Type B pancreatic cell (in vitro differentiated cells): ENCODE data around the gene DIPK1A. TPM values are rescaled to one million over a fixed set of nuclear protein-coding genes. Genes with fewer than 3 reads are reported as not detected.
A peak's percentile ranks its signal among the peaks of the same experiment; 100 is the strongest.

Source experiments
- DNase-seq: peaks from one replicate; pipeline ENCODE4 v3.0.0; 2021; ENCODE audit warnings: mixed read lengths; ENCODE audit not compliant: unreplicated experiment; ENCODE audit errors: extremely low spot score
- H3K27ac Mint-ChIP-seq: 2 replicates; pipeline ENCODE4 v1.8.0; 2021; ENCODE audit warnings: mild to moderate bottlenecking, mixed read lengths
- H3K27me3 Mint-ChIP-seq: 2 replicates; pipeline ENCODE4 v1.8.0; 2021; ENCODE audit warnings: mixed read lengths
- H3K36me3 Mint-ChIP-seq: 2 replicates; pipeline ENCODE4 v1.8.0; 2021; ENCODE audit warnings: mixed read lengths
- H3K4me1 Mint-ChIP-seq: one replicate; pipeline ENCODE4 v1.8.0; 2021; ENCODE audit warnings: mixed read lengths; ENCODE audit not compliant: unreplicated experiment
- H3K4me3 Mint-ChIP-seq: 2 replicates; pipeline ENCODE4 v1.8.0; 2021; ENCODE audit warnings: mild to moderate bottlenecking, mixed read lengths
- H3K9me3 Mint-ChIP-seq: 2 replicates; pipeline ENCODE4 v1.8.0; 2021; ENCODE audit warnings: mixed read lengths
- total RNA-seq: library from RNA; stranded (reverse); gene quantifications from 2 replicates; pipeline ENCODE4 v1.2.1, GENCODE V29; 2021; ENCODE audit warnings: low replicate concordance
- TF ChIP-seq, protein P1 (sequence below): fragments of 200-600 bp; sonication (generic); conservative IDR thresholded peaks from 2 replicates; pipeline ENCODE4 v1.5.0; 2021; ENCODE audit warnings: antibody characterized with exemption, mild to moderate bottlenecking

The DIPK1A gene
- total RNA-seq, 1 donor from 2014 or later: 4.6 TPM

DNA sequence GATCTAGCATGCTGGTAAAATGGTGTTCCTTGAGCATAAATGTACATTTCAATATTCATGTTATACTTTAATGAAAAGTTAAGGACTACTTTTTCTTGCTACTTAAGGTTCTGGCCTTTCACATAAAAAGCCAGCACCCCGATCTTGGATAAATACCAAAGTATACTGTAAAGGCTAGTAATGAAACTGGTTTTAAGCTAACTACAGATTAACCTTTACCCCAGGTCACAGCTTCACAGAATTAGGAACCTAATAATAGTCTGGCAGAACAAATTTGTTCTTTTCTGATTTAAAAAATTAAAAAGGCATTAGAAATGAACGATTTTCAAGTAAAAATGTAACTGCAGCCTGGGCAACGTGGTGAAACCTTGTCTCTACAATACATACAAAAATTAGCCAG, 23.5 kb downstream of the DIPK1A start:
- H3K36me3 Mint-ChIP-seq: no peaks in the 10 kb centered on the region

DNA sequence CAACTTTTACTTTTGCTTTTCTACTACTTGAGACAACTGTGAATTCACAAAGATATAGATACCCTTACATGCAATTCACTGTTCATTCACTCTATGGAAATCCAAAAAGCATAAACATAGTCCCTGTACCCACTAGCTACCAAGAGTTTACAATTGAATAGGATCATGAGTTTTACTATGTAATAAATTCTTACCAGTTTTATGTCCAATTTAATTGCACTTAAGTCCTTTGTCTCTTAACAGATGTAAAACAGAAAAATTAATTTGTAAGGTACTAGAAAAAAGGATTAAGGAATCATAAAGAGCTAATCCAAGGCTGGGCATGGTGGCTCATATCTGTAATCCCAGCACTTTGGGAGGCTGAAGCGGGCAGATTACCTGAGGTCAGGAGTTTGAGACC, 24.4 kb downstream of the DIPK1A start:
- no peak for DNase-seq
- TF ChIP-seq, protein P1, sequence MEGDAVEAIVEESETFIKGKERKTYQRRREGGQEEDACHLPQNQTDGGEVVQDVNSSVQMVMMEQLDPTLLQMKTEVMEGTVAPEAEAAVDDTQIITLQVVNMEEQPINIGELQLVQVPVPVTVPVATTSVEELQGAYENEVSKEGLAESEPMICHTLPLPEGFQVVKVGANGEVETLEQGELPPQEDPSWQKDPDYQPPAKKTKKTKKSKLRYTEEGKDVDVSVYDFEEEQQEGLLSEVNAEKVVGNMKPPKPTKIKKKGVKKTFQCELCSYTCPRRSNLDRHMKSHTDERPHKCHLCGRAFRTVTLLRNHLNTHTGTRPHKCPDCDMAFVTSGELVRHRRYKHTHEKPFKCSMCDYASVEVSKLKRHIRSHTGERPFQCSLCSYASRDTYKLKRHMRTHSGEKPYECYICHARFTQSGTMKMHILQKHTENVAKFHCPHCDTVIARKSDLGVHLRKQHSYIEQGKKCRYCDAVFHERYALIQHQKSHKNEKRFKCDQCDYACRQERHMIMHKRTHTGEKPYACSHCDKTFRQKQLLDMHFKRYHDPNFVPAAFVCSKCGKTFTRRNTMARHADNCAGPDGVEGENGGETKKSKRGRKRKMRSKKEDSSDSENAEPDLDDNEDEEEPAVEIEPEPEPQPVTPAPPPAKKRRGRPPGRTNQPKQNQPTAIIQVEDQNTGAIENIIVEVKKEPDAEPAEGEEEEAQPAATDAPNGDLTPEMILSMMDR: no peak
- H3K36me3 Mint-ChIP-seq: no peaks in the 10 kb centered on the region
- no peaks in the 10 kb centered on the region for H3K27me3 Mint-ChIP-seq
- H3K4me3 Mint-ChIP-seq: no peak overlapping the region
- H3K27ac Mint-ChIP-seq: no peak overlapping the region
- H3K4me1 Mint-ChIP-seq: peaks cover 17% of the 10 kb centered on the region
- H3K9me3 Mint-ChIP-seq: no peaks in the 10 kb centered on the region

More for the DNA sequence above, 23.5 kb downstream of the DIPK1A start:
- no peak for DNase-seq
- Mint-ChIP-seq H3K27ac (no peak overlapping the region), H3K27me3 (no peaks in the 10 kb centered on the region), H3K4me1 (peaks cover 17% of the 10 kb centered on the region), H3K9me3 (no peaks in the 10 kb centered on the region), H3K4me3 (no peak overlapping the region)
- TF ChIP-seq, protein P1: no peak

DNA sequence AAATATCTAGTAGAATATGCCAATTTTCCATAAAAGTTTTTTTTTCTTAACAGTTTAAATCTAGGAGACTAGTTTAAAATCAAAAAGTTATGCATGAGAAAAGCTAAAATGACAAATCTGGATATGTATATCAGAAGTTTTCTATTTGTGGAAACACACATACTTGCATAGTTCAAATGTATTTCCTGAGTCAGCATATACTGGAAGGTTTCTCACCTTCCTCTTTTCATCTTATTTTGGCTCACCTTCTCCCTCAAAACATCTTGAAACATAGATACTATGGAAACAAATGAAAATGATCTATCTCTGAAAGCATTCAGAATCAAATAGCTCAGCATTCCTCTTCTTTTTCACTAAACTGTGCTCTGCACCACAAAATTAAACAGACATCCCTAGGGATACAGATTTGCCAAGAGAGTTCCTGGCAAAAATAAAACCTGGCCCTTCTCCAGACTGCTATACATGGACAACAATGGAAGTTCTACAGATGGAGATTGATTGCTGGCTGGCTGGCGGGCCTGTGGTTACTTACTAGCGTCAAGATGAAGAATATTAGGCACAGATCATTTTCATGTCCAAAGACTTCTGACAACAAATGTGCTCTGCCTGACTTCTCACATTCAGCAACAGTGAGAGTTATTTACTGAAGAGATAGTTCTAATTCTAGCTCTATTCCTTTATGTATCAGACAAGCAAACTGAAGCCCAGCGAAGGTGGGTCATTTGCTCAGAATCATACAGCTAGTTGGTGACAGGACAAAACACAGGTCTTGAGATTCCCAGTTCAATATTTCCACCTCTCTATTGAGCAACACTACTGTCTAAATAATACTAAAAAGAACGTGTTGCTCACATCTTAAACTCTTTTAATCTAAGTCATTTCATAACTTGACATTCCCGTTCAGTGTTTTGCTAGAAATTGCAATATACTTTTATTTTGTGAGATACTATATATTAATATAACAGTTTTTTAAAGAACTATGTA, 26.6 kb downstream of the DIPK1A start:
- H3K27me3 Mint-ChIP-seq: no peaks in the 10 kb centered on the region
- no peaks in the 10 kb centered on the region for H3K9me3 Mint-ChIP-seq
- TF ChIP-seq, protein P1: no peak
- DNase-seq: no peak
- H3K27ac Mint-ChIP-seq: peak overlapping the region; percentile 33
- H3K4me3 Mint-ChIP-seq: no peak overlapping the region
- H3K36me3 Mint-ChIP-seq: no peaks in the 10 kb centered on the region
- peaks cover 17% of the 10 kb centered on the region for H3K4me1 Mint-ChIP-seq

DNA sequence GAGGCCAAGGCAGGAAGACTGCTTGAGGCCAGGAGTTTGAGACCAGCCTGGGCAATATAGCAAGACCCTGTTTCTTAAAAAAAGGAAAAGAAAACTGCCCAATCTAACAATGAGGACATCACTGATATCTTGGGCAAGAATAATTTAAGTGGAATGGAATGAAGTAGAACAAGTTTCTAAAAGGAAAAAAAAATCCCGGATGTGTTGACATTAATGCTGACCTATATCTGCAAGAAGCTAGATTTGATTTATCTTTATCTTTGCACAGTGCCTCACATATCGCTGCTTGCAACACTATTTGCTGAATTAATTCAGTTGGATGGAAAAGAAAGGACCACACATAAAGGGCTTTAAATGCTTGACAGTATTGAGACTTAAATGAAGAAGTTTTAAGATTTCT, 27.8 kb downstream of the DIPK1A start:
- H3K4me1 Mint-ChIP-seq: peaks cover 17% of the 10 kb centered on the region
- H3K27ac Mint-ChIP-seq: peak overlapping the region; percentile 84

DNA sequence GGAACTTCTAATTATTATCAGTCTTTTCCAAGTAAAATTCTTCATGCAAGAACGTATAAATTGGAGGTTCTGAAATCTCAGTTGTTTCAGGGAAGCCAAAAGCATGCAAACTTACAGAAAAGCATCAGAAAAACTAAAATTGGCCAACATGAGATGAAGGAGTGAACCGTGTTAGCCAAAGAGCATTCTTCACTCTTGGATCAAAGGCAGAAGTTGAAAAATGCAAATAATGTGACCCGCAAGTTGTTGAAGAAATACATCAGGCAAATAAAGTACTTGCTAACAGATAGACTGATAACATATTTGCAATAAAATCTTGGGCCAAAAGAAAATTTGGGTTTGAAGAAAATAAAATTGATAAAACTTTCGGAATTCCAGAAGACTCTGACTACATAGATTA, 29.6 kb downstream of the DIPK1A start:
- no peak overlapping the region for H3K27ac Mint-ChIP-seq
- no peaks in the 10 kb centered on the region for H3K27me3 Mint-ChIP-seq
- H3K36me3 Mint-ChIP-seq: no peaks in the 10 kb centered on the region
- no peak for DNase-seq
- TF ChIP-seq, protein P1: no peak
- no peak overlapping the region for H3K4me3 Mint-ChIP-seq
- H3K4me1 Mint-ChIP-seq: peaks cover 17% of the 10 kb centered on the region
- no peaks in the 10 kb centered on the region for H3K9me3 Mint-ChIP-seq

More for the DNA sequence above, 27.8 kb downstream of the DIPK1A start:
- no peak for DNase-seq
- Mint-ChIP-seq H3K27me3 (no peaks in the 10 kb centered on the region), H3K36me3 (no peaks in the 10 kb centered on the region), H3K4me3 (peak overlapping the region; percentile 37), H3K9me3 (no peaks in the 10 kb centered on the region)
- TF ChIP-seq, protein P1: no peak
